ENCODE data around the gene ICOS. TPM values are rescaled to one million over a fixed set of nuclear protein-coding genes. Genes with fewer than 3 reads are reported as not detected.

The ICOS gene
- total RNA-seq, 1 donor from 2014 or later, result not detected

DNA sequence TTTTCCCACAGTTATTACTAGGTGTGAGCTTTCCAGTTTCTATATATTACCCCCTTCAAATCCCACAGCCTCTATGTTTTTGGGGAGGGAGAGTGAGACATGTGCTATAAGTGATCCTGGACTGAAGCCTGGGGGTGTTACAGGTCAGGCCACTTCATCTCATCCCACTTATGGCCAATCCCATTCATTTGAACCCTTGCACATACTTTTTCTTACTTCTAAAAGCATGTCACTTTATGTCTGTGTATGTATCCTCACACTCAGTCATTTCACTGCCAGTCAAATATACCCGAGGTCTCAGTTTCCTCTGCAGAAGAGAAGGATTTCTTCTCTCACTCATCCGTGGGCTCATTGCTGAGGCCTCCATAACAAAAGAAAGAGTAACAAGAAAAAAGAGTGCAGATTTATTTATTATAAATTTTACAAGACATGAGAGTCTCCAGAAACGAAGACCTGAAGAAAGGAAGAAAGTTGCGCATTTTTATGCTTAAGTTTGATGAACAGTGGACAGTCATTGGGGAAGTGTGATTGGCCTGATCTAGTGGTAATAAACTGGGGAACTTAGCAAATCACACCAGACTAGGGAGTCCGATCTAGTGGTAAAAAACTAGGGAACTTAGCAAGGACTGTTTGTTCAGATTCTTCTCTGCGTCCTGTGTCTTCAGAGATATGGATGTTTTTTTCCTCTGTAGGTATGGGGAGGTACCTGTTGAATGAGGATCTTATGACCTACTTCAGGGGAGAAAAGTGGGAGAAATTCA is 52.1 kb downstream of the ICOS start:
- Mint-ChIP-seq H3K4me1 (ENCODE audit: low read depth, unreplicated experiment) (no peaks in the 10 kb centered on the region), H3K27ac (ENCODE audit: unreplicated experiment) (no peak overlapping the region), H3K4me3 (ENCODE audit: unreplicated experiment) (no peak overlapping the region), H3K27me3 (ENCODE audit: unreplicated experiment) (no peaks in the 10 kb centered on the region), H3K36me3 (ENCODE audit: unreplicated experiment) (no peaks in the 10 kb centered on the region), H3K9me3 (ENCODE audit: unreplicated experiment) (no peaks in the 10 kb centered on the region)
- DNase-seq, result no peak
- TF ChIP-seq, protein P1, sequence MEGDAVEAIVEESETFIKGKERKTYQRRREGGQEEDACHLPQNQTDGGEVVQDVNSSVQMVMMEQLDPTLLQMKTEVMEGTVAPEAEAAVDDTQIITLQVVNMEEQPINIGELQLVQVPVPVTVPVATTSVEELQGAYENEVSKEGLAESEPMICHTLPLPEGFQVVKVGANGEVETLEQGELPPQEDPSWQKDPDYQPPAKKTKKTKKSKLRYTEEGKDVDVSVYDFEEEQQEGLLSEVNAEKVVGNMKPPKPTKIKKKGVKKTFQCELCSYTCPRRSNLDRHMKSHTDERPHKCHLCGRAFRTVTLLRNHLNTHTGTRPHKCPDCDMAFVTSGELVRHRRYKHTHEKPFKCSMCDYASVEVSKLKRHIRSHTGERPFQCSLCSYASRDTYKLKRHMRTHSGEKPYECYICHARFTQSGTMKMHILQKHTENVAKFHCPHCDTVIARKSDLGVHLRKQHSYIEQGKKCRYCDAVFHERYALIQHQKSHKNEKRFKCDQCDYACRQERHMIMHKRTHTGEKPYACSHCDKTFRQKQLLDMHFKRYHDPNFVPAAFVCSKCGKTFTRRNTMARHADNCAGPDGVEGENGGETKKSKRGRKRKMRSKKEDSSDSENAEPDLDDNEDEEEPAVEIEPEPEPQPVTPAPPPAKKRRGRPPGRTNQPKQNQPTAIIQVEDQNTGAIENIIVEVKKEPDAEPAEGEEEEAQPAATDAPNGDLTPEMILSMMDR (IDR thresholded peaks at IDR 0.05; ENCODE audit: partially characterized antibody, unreplicated experiment), result no peak

DNA sequence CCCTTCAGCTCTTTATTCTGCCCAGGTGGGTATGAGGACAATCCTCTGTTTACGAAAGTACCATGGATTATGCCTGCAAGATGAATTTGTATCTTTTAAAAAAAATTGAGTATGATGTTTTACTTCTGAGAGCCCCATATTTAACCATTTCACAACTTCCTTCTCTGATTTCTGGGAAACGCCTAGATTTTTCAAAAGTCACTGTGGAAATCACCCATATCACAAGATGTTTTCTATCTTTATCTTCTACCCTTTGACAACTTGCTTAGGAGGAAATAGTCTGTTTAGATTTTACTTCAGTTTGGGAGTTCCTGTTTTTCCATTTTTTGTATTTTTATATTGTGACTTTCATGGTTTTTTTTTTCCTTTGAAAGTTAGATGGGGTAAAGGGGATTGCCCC is 53.0 kb downstream of the ICOS start:
- Mint-ChIP-seq H3K27ac (ENCODE audit: unreplicated experiment) (no peak overlapping the region), H3K9me3 (ENCODE audit: unreplicated experiment) (no peaks in the 10 kb centered on the region), H3K36me3 (ENCODE audit: unreplicated experiment) (no peaks in the 10 kb centered on the region), H3K4me3 (ENCODE audit: unreplicated experiment) (no peak overlapping the region), H3K4me1 (ENCODE audit: low read depth, unreplicated experiment) (no peaks in the 10 kb centered on the region), H3K27me3 (ENCODE audit: unreplicated experiment) (no peaks in the 10 kb centered on the region)
- no peak for DNase-seq
- TF ChIP-seq, protein P1 (IDR thresholded peaks at IDR 0.05; ENCODE audit: partially characterized antibody, unreplicated experiment), result no peak

DNA sequence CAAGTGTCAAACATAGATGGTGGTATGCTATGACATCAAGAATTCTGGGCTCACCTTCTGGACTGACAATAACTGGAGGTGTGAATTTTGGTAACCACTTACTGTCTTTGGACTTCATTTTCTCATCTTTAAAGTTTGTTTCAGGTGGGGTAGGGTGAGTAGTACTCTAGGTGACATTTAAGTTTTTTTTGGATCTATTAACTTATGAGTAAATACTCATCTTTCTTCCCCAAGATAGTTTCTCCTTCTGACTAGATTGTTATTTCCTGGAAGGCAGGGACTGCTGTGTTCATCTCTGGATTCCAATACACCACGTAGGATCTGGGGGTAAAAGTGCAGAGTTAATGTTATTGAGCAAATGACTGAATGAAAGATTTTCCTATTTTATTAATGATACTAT is 55.9 kb downstream of the ICOS start:
- no peak overlapping the region for H3K4me3 Mint-ChIP-seq (ENCODE audit: unreplicated experiment)
- TF ChIP-seq, protein P1 (IDR thresholded peaks at IDR 0.05; ENCODE audit: partially characterized antibody, unreplicated experiment), result no peak
- H3K27me3 Mint-ChIP-seq (ENCODE audit: unreplicated experiment), result no peaks in the 10 kb centered on the region
- no peak overlapping the region for H3K27ac Mint-ChIP-seq (ENCODE audit: unreplicated experiment)
- H3K4me1 Mint-ChIP-seq (ENCODE audit: low read depth, unreplicated experiment), result no peaks in the 10 kb centered on the region
- no peak for DNase-seq
- H3K9me3 Mint-ChIP-seq (ENCODE audit: unreplicated experiment), result no peaks in the 10 kb centered on the region
- no peaks in the 10 kb centered on the region for H3K36me3 Mint-ChIP-seq (ENCODE audit: unreplicated experiment)

DNA sequence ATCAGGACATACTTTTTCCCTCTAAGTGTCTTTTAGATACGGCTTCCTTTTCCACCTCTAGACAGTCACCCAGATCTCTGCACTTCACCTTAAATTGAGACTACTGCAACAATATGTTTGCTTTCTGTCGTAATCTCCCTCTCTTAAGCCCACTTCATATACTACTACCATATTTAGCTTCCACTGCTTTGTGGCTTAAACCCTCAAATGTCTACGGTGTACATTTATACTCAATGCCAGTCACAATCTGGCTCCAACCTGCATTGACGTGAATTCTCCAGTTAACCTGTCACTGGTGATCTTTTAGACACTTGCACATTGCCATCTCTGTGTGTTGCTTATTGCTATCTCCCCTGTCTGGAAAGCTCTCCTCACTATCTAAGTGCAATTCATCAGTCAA is 56.4 kb downstream of the ICOS start:
- DNase-seq, result no peak
- no peak overlapping the region for H3K27ac Mint-ChIP-seq (ENCODE audit: unreplicated experiment)
- H3K27me3 Mint-ChIP-seq (ENCODE audit: unreplicated experiment), result no peaks in the 10 kb centered on the region
- H3K9me3 Mint-ChIP-seq (ENCODE audit: unreplicated experiment), result no peaks in the 10 kb centered on the region
- no peaks in the 10 kb centered on the region for H3K36me3 Mint-ChIP-seq (ENCODE audit: unreplicated experiment)
- TF ChIP-seq, protein P1 (IDR thresholded peaks at IDR 0.05; ENCODE audit: partially characterized antibody, unreplicated experiment), result no peak
- H3K4me3 Mint-ChIP-seq (ENCODE audit: unreplicated experiment), result no peak overlapping the region
- H3K4me1 Mint-ChIP-seq (ENCODE audit: low read depth, unreplicated experiment), result no peaks in the 10 kb centered on the region

DNA sequence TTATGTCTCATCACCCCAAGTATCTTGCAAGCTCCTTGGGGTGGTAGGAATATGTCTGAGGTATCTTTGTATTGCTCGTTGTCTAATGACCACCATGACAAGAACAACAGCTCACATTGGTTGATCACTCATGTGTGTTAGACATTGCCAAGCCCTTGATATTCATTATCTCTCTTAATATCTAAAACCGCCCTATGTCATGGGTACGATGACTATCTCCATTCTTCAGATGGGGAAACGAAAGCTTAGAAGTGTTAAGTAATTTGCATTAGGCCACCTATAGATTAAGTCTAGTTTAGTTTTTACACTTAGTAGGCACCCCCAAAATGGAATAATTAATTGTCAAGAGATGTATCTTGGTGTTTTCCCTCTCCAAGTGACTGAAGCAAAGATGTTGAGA is 57.0 kb downstream of the ICOS start:
- Mint-ChIP-seq H3K27me3 (ENCODE audit: unreplicated experiment) (no peaks in the 10 kb centered on the region), H3K27ac (ENCODE audit: unreplicated experiment) (no peak overlapping the region), H3K9me3 (ENCODE audit: unreplicated experiment) (no peaks in the 10 kb centered on the region), H3K36me3 (ENCODE audit: unreplicated experiment) (no peaks in the 10 kb centered on the region), H3K4me1 (ENCODE audit: low read depth, unreplicated experiment) (no peaks in the 10 kb centered on the region), H3K4me3 (ENCODE audit: unreplicated experiment) (no peak overlapping the region)
- DNase-seq, result no peak
- TF ChIP-seq, protein P1 (IDR thresholded peaks at IDR 0.05; ENCODE audit: partially characterized antibody, unreplicated experiment), result no peak

Data from glutamatergic neuron (in vitro differentiated cells).